ENCODE measurements around the gene KCNH1.
A peak's percentile ranks its signal among the peaks of the same experiment; 100 is the strongest.

KCNH1 gene

DNA sequence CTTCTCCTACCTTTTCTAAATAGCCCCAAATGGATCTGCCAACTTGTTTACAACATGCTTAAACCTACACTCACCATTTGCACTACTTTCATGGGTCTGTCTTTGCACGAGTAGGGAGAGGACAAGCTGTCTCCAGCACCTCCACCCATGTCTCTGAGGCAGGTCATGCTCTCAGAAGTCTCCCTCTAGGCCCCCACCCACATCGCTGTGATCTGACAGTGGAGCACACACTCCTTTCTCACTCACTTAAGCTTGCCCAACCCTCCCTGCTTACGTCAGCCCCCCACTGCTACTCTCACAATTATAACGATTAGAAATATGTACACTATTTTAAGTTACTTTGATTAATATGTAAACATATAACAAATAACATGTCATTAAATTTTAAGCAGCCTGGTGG is 141.1 kb downstream of the KCNH1 start:
- DNase-seq, result no peak

DNA sequence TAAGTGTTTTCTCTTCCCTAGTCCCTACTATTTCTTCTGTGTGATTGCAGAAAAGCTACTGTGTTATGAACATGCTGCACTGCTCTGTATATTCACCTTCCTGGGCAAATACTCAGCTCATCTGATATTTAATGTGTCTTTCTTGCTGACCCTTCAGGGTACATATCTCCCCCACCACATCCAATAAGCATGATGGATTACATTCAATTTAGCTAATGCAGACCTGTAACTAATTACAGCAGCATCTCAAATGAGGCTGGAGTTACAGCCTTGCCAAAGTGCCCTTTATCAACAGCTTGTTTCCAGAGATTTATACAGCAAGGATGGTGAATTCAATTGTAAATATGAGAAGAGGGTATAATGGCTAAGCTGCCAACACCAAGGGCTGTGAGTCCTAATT is 144.0 kb downstream of the KCNH1 start:
- DNase-seq, result no peak

DNA sequence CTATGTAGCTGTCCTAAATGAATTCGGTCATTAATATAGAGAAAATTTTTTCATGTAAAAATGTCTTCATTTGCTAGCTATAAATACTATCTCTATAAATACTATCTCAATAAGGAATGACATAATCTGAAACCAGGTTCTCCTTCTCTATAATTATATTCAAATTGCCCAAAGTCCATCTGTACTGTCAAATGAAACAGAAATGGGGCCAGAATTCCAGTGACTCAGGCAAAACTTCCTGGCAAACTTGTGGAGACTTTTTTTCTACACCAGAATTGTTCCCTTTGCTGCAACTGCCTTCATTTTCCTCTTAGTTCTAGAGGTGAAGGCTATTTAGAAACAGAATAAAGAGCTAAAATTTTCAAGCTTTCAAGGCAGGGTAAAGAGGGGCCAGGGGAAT is 152.5 kb downstream of the KCNH1 start:
- no peak for DNase-seq

DNA sequence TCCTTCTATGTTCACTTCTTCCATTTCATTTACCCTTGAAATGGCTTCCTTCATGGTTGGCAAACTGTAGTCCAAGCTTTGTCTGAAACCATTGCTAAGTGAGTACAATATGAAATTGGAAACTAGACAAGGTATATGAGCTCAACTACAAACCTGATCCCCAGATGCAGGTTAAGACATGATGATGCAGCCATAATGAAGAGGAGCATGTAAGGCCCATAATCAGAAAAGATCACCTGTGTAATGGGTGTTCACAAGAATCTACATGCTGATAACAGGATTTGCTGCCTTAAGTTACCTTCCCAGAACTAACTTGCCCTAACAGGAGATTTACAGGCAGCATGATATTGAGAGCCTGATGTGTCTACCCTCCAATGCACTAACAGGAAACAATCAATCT is 153.9 kb downstream of the KCNH1 start:
- DNase-seq, result no peak

DNA sequence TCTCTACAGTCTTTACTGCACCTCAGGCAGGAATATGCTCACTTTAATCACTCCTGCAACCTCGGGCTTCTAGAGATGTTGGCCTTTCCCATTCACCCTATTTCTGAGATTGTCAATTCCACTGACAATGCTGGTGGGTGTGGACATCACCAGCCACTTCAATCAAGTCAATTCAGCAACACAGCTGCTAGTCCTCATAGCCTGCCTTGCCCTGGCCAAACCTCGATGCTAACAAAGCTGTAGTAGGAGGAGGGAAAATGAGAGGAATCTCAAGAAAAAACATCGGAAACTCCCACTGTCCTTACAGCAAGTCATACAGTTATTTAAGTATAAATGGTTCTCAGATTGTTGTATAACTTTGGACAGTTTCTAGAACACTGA is 155.0 kb downstream of the KCNH1 start:
- DNase-seq, result no peak

DNA sequence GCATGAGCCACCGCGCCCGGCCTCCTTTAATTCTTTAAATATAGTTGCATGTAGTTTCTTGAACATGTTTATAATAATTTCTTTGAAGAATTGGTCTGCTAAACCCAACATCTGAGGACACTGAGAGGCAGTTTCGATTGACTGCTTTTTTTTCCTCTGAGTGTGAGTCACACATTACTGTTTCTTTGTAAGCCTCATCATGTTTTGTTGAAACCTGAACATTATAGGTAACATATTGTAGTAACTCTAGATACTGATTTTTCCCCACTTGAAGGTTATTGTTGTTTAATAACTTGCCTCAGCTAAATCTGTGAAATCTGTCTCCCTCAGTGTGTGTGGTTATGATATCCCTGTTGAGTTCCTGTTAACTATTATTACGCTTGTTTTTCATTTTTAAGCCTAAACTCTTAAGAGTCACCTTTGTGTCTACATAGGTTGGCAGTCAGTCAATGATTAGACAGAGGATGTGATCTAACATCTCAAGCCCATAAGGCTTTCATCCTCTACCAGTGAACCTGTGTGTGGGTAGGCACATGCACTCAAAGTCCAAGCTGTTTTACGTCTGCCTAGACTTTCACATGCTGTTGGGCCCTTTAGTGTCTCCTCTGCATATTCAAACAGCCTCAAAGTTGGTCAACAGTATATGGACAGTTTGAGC is 155.5 kb downstream of the KCNH1 start:
- DNase-seq, result no peak

DNA sequence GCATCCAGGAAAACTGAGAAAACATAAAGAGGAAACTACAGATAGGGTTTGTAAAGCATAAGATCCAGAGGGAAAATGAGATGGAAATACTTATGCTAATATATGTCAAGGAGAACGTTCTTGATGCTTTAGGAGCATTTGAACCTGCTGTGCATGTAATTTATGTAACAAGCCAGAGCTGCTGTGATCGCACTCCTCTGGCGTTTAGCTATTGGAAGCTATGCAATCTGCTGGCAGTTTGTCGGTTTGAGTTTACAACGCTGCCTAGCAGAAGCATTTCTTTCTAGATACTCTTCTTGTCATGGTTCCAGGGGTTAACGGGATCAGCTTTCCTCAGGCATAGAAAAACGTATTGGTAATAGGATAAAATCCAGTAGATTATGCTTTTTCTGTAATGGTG is 182.7 kb downstream of the KCNH1 start:
- DNase-seq, result no peak

DNA sequence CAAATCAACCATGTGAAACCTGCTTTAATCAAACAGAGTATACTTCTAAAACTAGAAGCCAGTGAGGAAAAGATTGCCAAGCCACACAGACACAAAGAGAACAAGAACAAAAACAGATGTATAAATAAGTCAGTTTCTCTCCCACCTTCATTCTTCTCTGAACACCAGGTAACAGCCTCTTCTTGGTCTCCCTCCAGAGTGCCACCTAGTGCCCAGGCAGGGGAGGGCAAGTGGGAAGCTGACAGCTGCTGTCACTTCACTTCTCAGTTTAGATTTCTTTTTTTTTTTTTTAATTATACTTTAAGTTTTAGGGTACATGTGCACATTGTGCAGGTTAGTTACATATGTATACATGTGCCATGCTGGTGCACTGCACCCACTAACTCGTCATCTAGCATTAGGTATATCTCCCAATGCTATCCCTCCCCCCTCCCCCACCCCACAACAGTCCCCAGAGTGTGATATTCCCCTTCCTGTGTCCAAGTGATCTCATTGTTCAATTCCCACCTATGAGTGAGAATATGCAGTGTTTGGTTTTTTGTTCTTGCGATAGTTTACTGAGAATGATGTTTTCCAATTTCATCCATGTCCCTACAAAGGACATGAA is 183.9 kb downstream of the KCNH1 start:
- DNase-seq, result peak; percentile 6 to 40

DNA sequence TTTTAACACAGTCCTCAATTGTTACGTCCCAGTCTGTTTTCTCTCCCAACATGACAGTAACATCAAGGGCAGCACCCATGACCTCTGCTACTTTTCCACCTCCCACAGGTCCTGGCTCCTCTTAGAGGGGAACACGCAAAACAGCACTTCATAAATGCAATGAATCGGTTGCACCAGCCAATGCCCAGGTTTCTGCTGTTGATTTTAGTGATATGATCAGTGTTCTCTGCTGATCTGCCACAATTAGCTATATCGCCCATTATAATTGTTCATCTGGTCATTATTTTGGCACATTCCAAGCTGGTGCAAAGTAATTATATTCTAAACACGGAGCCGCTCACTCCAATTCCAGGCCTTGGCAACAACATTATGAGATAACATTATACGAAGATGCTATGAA is 184.5 kb downstream of the KCNH1 start:
- DNase-seq, result no peak

DNA sequence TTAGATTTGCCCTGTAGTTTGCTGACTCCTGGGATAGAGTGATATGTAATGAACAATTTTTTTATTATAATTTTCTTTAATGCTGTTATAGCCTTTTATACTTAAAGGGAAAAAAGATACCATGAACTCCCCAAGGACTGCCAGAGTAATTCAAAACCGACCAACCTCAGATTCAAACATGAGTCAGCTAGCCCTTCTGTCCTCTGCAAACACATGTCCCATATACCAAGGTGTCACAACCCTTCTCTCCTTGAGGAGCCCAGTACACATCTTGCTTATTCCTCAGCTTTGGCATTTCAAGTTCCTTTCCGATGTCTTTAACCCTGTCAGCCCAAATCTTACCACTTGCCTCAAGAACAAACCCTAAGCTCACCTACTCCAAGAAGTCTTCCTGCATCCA is 184.9 kb downstream of the KCNH1 start:
- DNase-seq, result no peak

DNA sequence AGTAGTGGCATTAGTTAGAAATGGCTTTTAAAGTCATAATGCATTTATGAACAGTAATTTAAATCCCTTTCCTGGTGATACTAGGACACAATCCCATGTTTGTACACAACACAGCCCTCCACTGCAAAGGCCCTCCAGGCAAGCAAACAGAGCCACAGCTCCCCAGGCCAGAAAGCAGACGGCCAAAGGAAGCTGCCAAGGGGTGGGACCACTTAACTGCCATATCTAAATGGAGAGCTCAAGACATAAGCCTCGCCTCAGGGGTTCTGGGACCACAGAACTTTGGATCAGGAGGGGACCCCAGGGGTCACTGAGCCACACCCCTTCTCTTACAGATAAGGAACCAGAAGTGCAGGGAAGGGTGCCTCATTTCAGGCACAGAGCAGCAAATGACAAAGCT is 189.7 kb downstream of the KCNH1 start:
- DNase-seq, result no peak

DNA sequence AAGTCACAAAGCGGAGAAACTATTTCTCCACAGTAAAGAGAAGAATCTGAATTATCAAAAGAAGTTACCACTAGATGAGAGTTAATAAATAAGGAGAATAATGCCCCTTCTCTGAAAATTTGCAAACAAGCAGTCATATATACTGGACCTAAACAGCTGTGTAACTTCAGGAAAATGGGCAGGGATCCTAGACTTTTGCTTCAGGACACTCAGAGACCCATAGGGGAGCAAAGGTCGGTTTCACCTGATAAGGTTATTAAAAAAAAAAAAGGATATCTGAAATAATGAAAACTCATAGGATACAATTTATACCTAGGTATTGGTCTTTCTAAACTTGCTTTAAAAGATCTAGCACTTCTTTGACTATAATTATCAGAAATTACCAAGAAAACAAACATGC is 191.4 kb downstream of the KCNH1 start:
- no peak for DNase-seq

DNA sequence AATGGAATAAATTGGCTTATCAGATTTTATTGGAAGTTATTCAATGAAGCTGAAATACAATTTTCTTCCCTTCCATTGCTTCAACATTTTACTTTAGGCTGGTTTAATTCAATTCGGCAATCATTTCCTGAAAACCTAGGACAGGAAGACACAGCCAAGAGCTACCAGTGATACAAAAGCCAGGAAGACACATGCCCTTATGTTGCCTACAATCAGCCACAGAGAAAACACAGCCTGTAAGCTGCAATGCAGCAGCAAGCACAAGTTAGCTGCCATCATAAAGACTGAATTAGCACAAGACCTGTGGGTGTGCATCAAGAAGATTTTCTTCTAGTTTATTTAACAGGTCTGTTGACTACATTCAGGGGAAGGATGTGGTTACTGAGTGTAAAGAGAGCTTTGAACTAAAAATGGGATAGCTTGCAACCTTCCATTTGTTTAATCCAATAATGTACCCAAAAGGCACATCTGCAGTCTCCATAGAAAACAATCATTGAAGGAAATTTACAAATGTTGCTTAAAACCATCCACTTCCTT is 193.8 kb downstream of the KCNH1 start:
- no peak for DNase-seq

DNA sequence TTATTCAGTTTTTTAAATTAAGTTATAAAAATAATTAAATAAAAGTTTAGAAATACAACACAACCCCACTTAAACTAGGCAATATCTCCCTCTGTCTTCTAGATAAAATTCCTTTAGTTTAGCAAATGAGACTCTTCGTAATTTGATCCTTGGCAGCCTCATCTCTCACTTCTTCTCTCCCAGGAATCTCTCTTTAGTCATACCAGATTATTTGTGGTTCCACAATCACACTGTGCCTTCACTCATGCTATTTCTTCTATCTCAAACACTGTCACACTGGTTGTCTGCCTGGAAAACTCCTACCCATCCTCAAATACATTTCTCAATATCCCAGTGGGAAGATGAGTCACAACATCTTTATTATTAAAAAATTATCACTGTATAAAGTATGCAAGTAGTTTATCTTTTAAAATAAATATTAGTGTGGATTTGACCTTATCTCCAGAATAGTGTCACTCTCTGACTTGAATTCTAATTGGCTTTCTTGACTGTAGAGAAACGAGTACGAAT is 195.5 kb downstream of the KCNH1 start:
- no peak for DNase-seq

DNA sequence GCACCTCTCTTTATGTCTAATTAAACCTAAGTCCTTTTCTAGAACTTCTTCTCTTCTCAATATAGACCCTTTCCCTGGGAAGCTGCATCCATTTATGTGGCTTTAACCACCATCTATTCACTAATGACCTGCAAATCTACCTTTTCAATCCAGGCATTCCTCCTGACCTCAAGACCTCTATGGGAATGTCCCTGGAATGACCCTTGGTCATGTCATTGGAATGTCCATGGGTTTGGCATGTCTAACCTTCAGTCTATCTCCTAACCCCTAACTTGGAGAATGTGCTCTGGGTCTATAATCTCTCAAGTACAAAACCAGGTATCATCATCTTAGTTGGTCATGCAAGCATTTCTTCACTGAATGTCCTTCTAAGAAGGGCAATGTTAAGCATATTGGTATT is 196.1 kb downstream of the KCNH1 start:
- no peak for DNase-seq

DNA sequence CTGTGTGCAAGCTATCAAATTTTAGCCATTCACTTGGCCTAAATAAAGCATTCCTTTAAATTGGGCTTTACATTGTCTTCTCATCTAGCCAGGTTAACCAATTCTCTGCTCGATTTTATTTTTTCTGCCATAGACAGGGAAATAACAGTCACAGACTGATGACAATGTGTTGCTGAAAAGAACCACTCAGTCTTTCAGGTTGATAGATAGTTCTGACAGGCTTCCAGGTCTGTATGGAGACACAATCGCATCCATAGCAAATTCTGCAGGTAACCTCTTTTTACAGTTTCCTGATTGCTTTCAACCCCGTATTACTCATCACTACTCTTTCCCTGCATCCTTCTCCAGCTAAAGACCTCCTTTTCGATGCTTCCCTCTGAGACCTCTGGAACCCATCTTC is 198.0 kb downstream of the KCNH1 start:
- DNase-seq, result no peak

DNA sequence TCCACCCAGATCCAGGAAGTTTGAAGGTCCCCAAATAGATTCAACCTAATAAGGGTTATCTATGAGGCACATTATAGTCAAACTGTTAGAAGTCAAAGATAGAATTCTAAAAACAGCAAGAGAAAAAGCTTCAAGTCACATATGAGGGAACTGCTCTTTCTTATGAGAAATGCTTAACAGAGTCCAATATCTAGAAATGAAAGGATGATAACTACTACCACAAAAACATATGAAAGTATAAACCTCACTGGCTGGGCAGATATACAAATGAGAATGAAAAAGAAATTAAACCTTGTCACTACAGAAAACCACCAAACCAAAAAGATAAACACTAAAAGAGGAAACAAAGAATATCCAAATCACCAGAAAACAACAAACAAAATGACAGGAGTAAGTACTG is 201.8 kb downstream of the KCNH1 start:
- DNase-seq, result no peak

DNA sequence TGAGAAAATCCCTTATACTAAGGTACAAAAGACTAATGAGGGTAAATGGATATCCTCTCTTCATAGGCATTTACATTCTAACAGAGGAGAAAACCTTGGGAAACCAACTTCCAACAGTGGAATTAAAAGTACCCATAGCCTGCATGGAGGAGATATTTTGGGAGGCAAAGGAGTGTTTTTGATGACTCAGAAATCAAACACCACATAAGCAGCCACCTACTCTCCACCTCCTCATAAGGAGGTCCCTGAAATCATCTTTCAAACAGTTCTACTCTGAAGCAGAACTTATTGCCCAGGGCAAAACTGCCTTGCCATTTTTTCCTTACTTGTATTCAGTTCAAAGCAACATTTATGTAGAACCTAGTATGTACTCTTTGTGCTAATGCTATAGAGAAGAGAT is 211.3 kb downstream of the KCNH1 start:
- no peak for DNase-seq

DNA sequence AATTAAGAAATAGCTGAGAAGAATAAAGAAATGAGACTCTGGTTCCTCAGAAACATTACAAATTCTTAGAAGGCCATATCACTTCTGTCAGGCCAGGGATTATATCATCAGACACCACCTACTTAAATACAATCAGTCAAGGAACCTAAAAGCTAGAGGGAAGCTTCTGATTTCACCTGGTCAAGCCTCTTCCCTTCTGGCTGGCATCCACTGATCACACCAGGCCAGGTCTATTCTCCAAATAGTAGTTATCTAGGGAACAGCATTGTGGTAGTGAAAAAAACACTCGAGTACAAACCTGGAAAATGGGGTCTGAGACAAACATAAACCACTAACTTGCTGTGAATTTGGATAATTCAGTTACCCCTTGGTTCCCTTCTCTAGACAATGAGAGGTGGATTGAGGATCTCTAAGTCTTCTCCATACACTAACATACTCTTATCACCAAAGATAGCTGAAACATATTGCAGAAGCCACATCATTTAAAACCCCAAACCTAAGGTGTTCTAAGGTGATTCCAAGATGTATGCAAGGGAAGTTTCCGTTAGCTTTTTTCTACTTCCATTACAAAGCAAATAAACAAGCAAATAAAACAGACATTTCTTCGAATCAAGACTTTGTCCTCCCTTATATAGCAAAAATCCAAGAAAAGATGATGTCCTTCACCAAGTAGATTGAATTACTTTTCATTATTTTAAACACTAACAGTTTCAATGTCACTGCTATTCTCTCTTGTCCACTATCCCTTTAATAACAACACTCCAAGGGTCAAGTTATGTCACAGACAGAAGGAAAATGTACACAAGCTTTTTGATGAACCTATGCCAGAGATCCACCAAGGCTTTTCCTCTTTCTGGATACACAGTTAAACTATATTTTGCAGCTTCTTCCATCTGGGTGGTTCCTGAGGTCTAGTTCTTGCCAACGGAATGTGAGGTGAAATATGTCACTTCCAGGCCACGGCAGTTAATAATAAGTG is 212.9 kb downstream of the KCNH1 start:
- no peak for DNase-seq

DNA sequence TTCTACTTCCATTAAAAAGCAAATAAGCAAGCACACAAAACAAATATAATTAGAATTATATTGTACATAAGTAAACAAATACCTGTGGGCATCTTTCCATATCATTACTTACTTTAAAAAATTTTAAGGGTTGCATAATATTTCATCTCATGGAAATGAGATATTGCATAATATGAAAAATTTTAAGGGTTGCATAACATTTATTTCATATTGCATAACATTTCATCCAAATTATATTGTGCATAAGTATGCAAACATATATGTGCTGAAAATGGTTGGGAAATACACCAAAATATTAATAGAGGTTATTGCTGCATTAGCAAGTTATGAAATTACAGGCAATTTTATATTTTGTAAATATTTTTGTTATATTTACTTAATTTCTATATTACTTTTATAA is 213.7 kb downstream of the KCNH1 start:
- no peak for DNase-seq

DNA sequence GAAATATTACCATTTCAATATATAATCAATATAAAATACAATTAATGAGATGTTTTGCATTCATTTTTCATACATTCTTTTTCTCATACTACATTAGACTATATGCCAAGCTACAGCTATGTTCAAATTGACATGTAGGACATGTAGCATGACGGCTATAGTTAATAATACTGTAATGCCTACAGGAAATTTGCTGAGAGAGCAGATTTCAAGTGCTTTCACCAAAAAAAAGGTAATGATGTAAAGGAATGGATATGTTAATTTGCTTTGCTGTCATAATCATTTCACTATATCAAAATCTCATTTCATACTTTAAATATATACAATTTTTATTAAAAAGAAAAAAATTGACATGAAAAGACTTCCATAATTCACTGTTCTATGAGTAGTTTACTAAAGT is 215.1 kb downstream of the KCNH1 start:
- no peak for DNase-seq

DNA sequence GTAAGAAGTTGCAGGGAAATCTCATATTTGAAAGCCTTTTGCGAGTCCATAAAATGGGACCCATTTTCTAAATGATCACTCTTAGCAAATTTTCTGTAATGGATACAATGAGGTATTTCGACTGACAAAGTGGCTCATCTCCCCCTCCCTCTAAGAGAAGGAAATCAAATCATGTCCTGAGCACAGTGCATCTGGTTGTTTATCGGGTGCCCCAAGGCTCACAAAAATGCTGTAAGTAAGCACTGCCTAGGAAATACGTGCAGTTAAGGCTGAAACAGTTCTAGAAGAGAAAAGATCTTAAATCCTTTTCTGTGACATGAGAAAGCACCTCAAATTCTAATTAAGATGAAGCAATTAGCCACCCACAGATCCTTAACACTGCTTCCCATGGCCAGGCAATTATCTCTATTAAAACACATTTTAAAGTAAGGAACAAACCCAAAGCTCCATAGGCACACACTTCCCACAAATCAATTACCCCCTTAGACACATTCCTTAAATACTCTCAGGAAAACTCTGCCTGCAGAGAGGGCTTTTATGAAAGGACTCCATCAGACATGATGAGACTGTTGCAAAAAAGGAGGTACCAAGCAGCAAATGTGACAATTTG is 216.3 kb downstream of the KCNH1 start:
- DNase-seq, result no peak

DNA sequence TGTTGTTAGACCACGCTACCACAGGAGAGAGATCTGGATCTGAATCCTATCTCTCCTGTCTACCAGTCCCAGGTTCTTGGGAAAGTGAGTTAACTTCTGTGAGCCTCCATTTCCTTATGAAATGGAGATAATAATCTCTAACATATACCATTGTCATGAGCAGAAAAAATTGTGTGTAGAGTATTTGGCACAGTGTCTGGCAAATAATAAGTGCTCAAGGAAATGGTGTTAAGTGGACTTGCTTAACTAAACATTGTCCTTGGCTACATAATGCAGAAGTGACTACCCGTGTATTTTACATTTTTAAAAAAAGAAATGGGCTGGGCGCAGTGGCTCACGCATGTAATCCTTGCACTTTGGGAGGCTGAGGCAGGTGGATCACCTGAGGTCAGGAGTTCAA is 217.4 kb downstream of the KCNH1 start:
- DNase-seq, result no peak

Data from CD4-positive, alpha-beta T cell treated with Interferon alpha-2 for 1 hour (primary cell).